Right lobe of liver (tissue), 6 donors: Measurements from ENCODE around the gene TDG. TPM values are rescaled to one million over a fixed set of nuclear protein-coding genes. Genes with fewer than 3 reads are reported as not detected.

Experiments
- ATAC-seq, 4 donors: fragments of 200-7000 bp; cut with Tn5 transposase; one replicate each; pipeline ENCODE4 v1.9.1; 2020; ENCODE audit warnings: mild to moderate bottlenecking in 4 of 4, moderate library complexity in 4 of 4
- DNase-seq, 3 donors: peaks; one replicate each; pipeline ENCODE4 v3.0.0-alpha.2; 2020
- H3K27ac ChIP-seq, 3 donors: fragments of 200-600 bp; one replicate each; pipeline ENCODE4 v1.8.0; 2022
- H3K27me3 ChIP-seq, 2 donors: fragments of 200-600 bp; one replicate each; pipeline ENCODE4 v1.8.0; 2022
- H3K36me3 ChIP-seq, 4 donors: fragments of 200-600 bp; sonication (generic) in 1 of 4; one replicate each; pipeline versions ENCODE4 v1.5.1 to v1.8.0; 2017 to 2022; ENCODE audit warnings: control low read depth in 1 of 4
- H3K4me1 ChIP-seq, 4 donors: fragments of 200-600 bp; sonication (generic) in 1 of 4; one replicate each; pipeline versions ENCODE4 v1.5.1 to v1.8.0; 2017 to 2022; ENCODE audit warnings: control low read depth in 1 of 4
- H3K4me3 ChIP-seq, 3 donors: fragments of 200-600 bp; one replicate each; pipeline ENCODE4 v1.8.0; 2022
- H3K9me3 ChIP-seq, 4 donors: fragments of 200-600 bp; sonication (generic) in 1 of 4; one replicate each; pipeline versions ENCODE4 v1.5.1 to v1.8.0; 2017 to 2022; ENCODE audit warnings: control low read depth in 1 of 4
- CTCF ChIP-seq, 4 donors: fragments of 200-600 bp in 3 of 4; fragments of 450-650 bp in 1 of 4; IDR thresholded peaks; one replicate each; pipeline versions ENCODE4 v1.5.1 to v1.8.0; 2016 to 2022; ENCODE audit warnings: antibody characterized with exemption in 4 of 4, mild to moderate bottlenecking in 2 of 4
- POLR2A ChIP-seq: fragments of 450-650 bp; IDR thresholded peaks from one replicate; pipeline ENCODE4 v1.6.1; 2017; ENCODE audit warnings: antibody characterized with exemption, mild to moderate bottlenecking
- WGBS: methylation state at CpG from one replicate; pipeline ENCODE4 v1.1.6; 2018; ENCODE audit warnings: low coverage, low lambda C conversion rate; ENCODE audit not compliant: insufficient coverage; ENCODE audit errors: missing lambda C conversion rate; 5-methylcytosine and 5-hydroxymethylcytosine counted together
- intact Hi-C, 2 donors: fragments of 100-400 bp; cut with DNase I; formaldehyde crosslinking; loops; one replicate each; pipeline versions ENCODE4 v1.11.2 to v1.14.1; 2022
- total RNA-seq, 6 experiments: library from RNA; depleted of rRNA in 2 of 6; stranded (reverse); fragments of >200 nt in 2 of 6; fragmentation: NEBNext Ultra II Directional in 3 of 6; extraction: Animal tissue kit (Norgen Biotek cat#: 25700) in 3 of 6; gene quantifications; one replicate each; pipeline versions ENCODE4 v1.1.0 to v1.2.4, GENCODE V29; 2016 to 2023
- donor health status: DM: no; HTN: yes; CAD: no.
- donor health status: DM: no; HTN: no; CAD: no.
- donor health status: DM: no; HTN: no; CAD: no.
- donor health status: DM: no; HTN: yes; CAD: no.
- donor health status: DM: no; HTN: yes; CAD: no.

The TDG gene
- total RNA-seq, 6 experiments from 2014 or later: 4.9 to 14.1 (median 9.5) TPM

- no peaks in the 10 kb centered on the region for H3K4me1 ChIP-seq
- intact Hi-C loops: no loop called here
- DNase-seq (no peak), ATAC-seq (no peak)
- no peak overlapping the region for H3K27ac ChIP-seq
- 86% methylated on average over 3 of the region's 3 CpGs for WGBS
- H3K36me3 ChIP-seq: no peaks in the 10 kb centered on the region
- no peak overlapping the region for H3K4me3 ChIP-seq
- TF ChIP-seq POLR2A (no peak), CTCF (IDR thresholded peaks at IDR 0.05) (no peak)
- H3K9me3 ChIP-seq: no peaks in the 10 kb centered on the region
- no peaks in the 10 kb centered on the region for H3K27me3 ChIP-seq
Measured at GRCh38 chr12:104002686-104003085, 37.0 kb downstream of the TDG start.

GRCh38 chr12:104003596-104003995 lies 37.9 kb downstream of the TDG start:
- Histone ChIP-seq H3K27ac (no peak overlapping the region), H3K36me3 (no peaks in the 10 kb centered on the region), H3K9me3 (no peaks in the 10 kb centered on the region), H3K4me3 (no peak overlapping the region), H3K27me3 (no peaks in the 10 kb centered on the region), H3K4me1 (no peaks in the 10 kb centered on the region)
- DNase-seq (no peak), ATAC-seq (no peak)
- intact Hi-C loops: no loop called here
- WGBS: 56% methylated on average over 2 of the region's 2 CpGs
- TF ChIP-seq CTCF (IDR thresholded peaks at IDR 0.05): no peak
- TF ChIP-seq POLR2A: no peak

GRCh38 chr12:104006929-104007328 lies 41.3 kb downstream of the TDG start:
- no peak overlapping the region for H3K4me3 ChIP-seq
- TF ChIP-seq CTCF (IDR thresholded peaks at IDR 0.05): no peak
- no peaks in the 10 kb centered on the region for H3K9me3 ChIP-seq
- no peaks in the 10 kb centered on the region for H3K36me3 ChIP-seq
- intact Hi-C loops: no loop called here
- no peak overlapping the region for H3K27ac ChIP-seq
- ATAC-seq (no peak), DNase-seq (no peak)
- H3K27me3 ChIP-seq: no peaks in the 10 kb centered on the region
- 57% methylated on average over 3 of the region's 3 CpGs for WGBS
- H3K4me1 ChIP-seq: no peaks in the 10 kb centered on the region

- H3K9me3 ChIP-seq: no peaks in the 10 kb centered on the region
- no peaks in the 10 kb centered on the region for H3K4me1 ChIP-seq
- TF ChIP-seq CTCF (IDR thresholded peaks at IDR 0.05): no peak
- ATAC-seq: no peak
- H3K4me3 ChIP-seq: no peak overlapping the region
- H3K27me3 ChIP-seq: no peaks in the 10 kb centered on the region
- intact Hi-C loops: no loop called here
- H3K36me3 ChIP-seq: no peaks in the 10 kb centered on the region
- 83% methylated on average over 4 of the region's 4 CpGs for WGBS
- DNase-seq: no peak
- H3K27ac ChIP-seq: no peak overlapping the region
Measured at GRCh38 chr12:104010121-104010520, 44.4 kb downstream of the TDG start.

GRCh38 chr12:104010606-104011169 lies 45.0 kb downstream of the TDG start:
- H3K27ac ChIP-seq: no peak overlapping the region
- WGBS: 77% methylated on average over 2 of the region's 2 CpGs

More at GRCh38 chr12:104010606-104011169, 45.0 kb downstream of the TDG start:
- TF ChIP-seq POLR2A: no peak
- no peak for TF ChIP-seq CTCF (IDR thresholded peaks at IDR 0.05)
- intact Hi-C loops: no loop called here
- ATAC-seq: no peak
- Histone ChIP-seq H3K27me3 (no peaks in the 10 kb centered on the region), H3K4me3 (no peak overlapping the region), H3K9me3 (no peaks in the 10 kb centered on the region), H3K36me3 (no peaks in the 10 kb centered on the region), H3K4me1 (no peaks in the 10 kb centered on the region)
- DNase-seq: no peak
